Keratinocyte (primary cell): ENCODE data around the gene TMEM25. TPM values are rescaled to one million over a fixed set of nuclear protein-coding genes. Genes with fewer than 3 reads are reported as not detected.

ENCODE experiments used
- DNase-seq: peaks from one replicate; pipeline ENCODE4 v3.0.0-alpha.2; 2011; ENCODE audit warnings: low read depth, missing footprints, low spot score
- FAIRE-seq: peaks from 2 replicates; lab custom pipeline; 2011; peaks lifted over from hg19 to GRCh38; lab: Jason Lieb, UNC
- H2AFZ ChIP-seq: 2 replicates; pipeline ENCODE4 v1.6.0; 2012; ENCODE audit warnings: low read length, control low read depth, inconsistent platforms; ENCODE audit not compliant: control insufficient read depth
- H3K27ac ChIP-seq: 2 replicates; pipeline ENCODE4 v1.5.1; 2011; ENCODE audit warnings: low read length; ENCODE audit not compliant: control insufficient read depth, insufficient read depth
- H3K27me3 ChIP-seq: 3 replicates; pipeline ENCODE4 v1.6.0; 2011; ENCODE audit warnings: low read length; ENCODE audit not compliant: control insufficient read depth, insufficient read depth; ENCODE audit errors: extremely low read depth
- H3K36me3 ChIP-seq, 2 experiments: 2 replicates in 1 of 2; 3 replicates in 1 of 2; pipeline ENCODE4 v1.5.1; 2011; ENCODE audit warnings: low read length in 2 of 2, mild to moderate bottlenecking in 1 of 2; ENCODE audit not compliant: control insufficient read depth in 2 of 2, insufficient read depth in 2 of 2; ENCODE audit errors: extremely low read depth in 1 of 2
- H3K4me1 ChIP-seq: 3 replicates; pipeline ENCODE4 v1.5.1; 2011; ENCODE audit warnings: low read length; ENCODE audit not compliant: control insufficient read depth, insufficient read depth; ENCODE audit errors: extremely low read depth
- H3K4me2 ChIP-seq: 3 replicates; pipeline ENCODE4 v1.6.0; 2011; ENCODE audit warnings: low read depth, low read length; ENCODE audit not compliant: control insufficient read depth, insufficient read depth; ENCODE audit errors: extremely low read depth
- H3K4me3 ChIP-seq, 3 experiments: fragments of 200-600 bp in 1 of 3; sonication (generic) in 1 of 3; 2 replicates in 2 of 3; 3 replicates in 1 of 3; pipeline ENCODE4 v1.5.1; 2011 to 2016; ENCODE audit warnings: low read length in 3 of 3, mild to moderate bottlenecking in 3 of 3, control low read depth in 2 of 3, inconsistent platforms in 1 of 3, low read depth in 1 of 3, mixed read lengths in 1 of 3, mixed run types in 1 of 3, moderate library complexity in 1 of 3; ENCODE audit not compliant: control insufficient read depth in 2 of 3, insufficient read depth in 2 of 3; ENCODE audit errors: extremely low read depth in 1 of 3
- H3K79me2 ChIP-seq: 2 replicates; pipeline ENCODE4 v1.6.0; 2012; ENCODE audit warnings: low read length; ENCODE audit not compliant: control insufficient read depth, insufficient read depth
- H3K9ac ChIP-seq: 3 replicates; pipeline ENCODE4 v1.6.0; 2011; ENCODE audit warnings: low read length; ENCODE audit not compliant: control insufficient read depth, insufficient read depth; ENCODE audit errors: extremely low read depth
- H3K9me1 ChIP-seq: 3 replicates; pipeline ENCODE4 v1.6.0; 2011; ENCODE audit warnings: low read length; ENCODE audit not compliant: control insufficient read depth, insufficient read depth; ENCODE audit errors: extremely low read depth
- H3K9me3 ChIP-seq: 2 replicates; pipeline ENCODE4 v1.5.1; 2012; ENCODE audit warnings: low read depth, low read length; ENCODE audit not compliant: control insufficient read depth
- H4K20me1 ChIP-seq: 3 replicates; pipeline ENCODE4 v1.6.0; 2011; ENCODE audit warnings: low read length; ENCODE audit not compliant: control insufficient read depth, insufficient read depth; ENCODE audit errors: extremely low read depth
- CTCF ChIP-seq, 3 experiments: IDR thresholded peaks in 1 of 3; conservative IDR thresholded peaks in 1 of 3; optimal IDR thresholded peaks in 1 of 3; 2 replicates in 2 of 3; 3 replicates in 1 of 3; pipeline versions ENCODE3 to v1.5.1; 2011; ENCODE audit warnings: low read length in 3 of 3, mild to moderate bottlenecking in 3 of 3, moderate library complexity in 2 of 3, control low read depth in 1 of 3, inconsistent platforms in 1 of 3; ENCODE audit not compliant: insufficient read depth in 2 of 3; ENCODE audit errors: extremely low read depth in 1 of 3
- EZH2 ChIP-seq: IDR thresholded peaks from one replicate; pipeline ENCODE4 v1.6.1; 2012; ENCODE audit warnings: inconsistent platforms, mild to moderate bottlenecking, low read length, moderate library complexity
- dilution Hi-C: fragments of 300-500 bp; cut with MboI; formaldehyde crosslinking; loops from one replicate; pipeline ENCODE4 v1.7.0; 2020; ENCODE audit warnings: low sequenced_read_pairs; ENCODE audit not compliant: extremely low pct_ligation_motif_present
- polyA plus RNA-seq, 5 experiments: library from polyadenylated mRNA; depleted of rRNA in 3 of 5; stranded (reverse) in 3 of 5; stranded (forward) in 1 of 5; unstranded in 1 of 5; fragments of >200 nt; gene quantifications; 1 replicate in 1 of 5; 2 replicates in 3 of 5; 3 replicates in 1 of 5; pipeline versions ENCODE4 v1.2.1 to v1.2.3, GENCODE V29; 2011 to 2012; ENCODE audit warnings: missing spikeins in 2 of 5, low read depth in 1 of 5, low replicate concordance in 1 of 5

Gene TMEM25
- polyA plus RNA-seq, 1 donor (not counting 4 experiments of a cell fraction or from before 2014, with no cell fraction given): 12.9 TPM

DNA sequence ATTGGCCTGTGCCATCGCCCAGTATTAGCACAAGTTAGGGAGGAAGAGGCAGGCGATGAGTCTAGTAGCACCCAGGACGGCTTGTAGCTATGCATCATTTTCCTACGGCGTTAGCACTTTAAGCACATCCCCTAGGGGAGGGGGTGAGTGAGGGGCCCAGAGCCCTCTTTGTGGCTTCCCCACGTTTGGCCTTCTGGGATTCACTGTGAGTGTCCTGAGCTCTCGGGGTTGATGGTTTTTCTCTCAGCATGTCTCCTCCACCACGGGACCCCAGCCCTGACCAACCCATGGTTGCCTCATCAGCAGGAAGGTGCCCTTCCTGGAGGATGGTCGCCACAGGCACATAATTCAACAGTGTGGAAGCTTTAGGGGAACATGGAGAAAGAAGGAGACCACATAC is 4.3 kb downstream of the TMEM25 start:
- Histone ChIP-seq H3K36me3 (peaks cover 0 to 7% of the 10 kb centered on the region in 2 experiments), H3K4me2 (no peak overlapping the region), H3K4me1 (peaks cover 2% of the 10 kb centered on the region), H3K9ac (no peak overlapping the region), H4K20me1 (no peaks in the 10 kb centered on the region), H3K79me2 (no peaks in the 10 kb centered on the region), H3K27ac (no peak overlapping the region), H3K9me3 (no peaks in the 10 kb centered on the region), H3K4me3 (no peak overlapping the region), H3K27me3 (no peaks in the 10 kb centered on the region), H3K9me1 (no peaks in the 10 kb centered on the region), H2AFZ (no peak overlapping the region)
- FAIRE-seq: no peak
- TF ChIP-seq CTCF (optimal IDR thresholded peaks at IDR 0.05 in 1 of 3, IDR thresholded peaks at IDR 0.05 in 1 of 3, conservative IDR thresholded peaks at IDR 0.05 in 1 of 3; ENCODE audit: extremely low read depth in 1 of 3, insufficient read depth in 2 of 3, low read length in 3 of 3) (no peak), EZH2 (no peak)
- dilution Hi-C loops: no loop called here
- DNase-seq: no peak

DNA sequence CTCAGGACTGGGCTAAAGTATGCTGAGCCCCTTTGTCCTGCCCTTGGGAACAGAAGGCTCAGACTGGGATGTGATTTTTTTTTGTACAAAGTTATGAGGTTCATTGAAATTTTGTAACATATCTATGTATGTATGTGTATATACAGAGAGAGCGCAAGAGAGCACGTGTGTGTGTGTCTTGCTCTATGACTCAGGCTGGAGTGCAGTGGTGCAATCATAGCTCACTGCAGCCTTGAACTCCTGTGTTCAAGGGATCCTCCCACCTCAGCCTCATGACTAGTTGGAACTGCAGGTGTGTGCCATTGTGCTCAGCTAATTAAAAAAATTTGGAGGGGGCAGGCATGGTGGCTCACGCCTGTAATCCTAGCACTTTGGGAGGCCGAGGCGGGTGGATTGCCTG is 5.7 kb downstream of the TMEM25 start:
- FAIRE-seq (no peak), DNase-seq (no peak)
- TF ChIP-seq EZH2 (no peak), CTCF (optimal IDR thresholded peaks at IDR 0.05 in 1 of 3, IDR thresholded peaks at IDR 0.05 in 1 of 3, conservative IDR thresholded peaks at IDR 0.05 in 1 of 3; ENCODE audit: extremely low read depth in 1 of 3, insufficient read depth in 2 of 3, low read length in 3 of 3) (no peak)
- no peaks in the 10 kb centered on the region for H3K9me1 ChIP-seq
- no peaks in the 10 kb centered on the region for H4K20me1 ChIP-seq
- H2AFZ ChIP-seq: no peak overlapping the region
- H3K27ac ChIP-seq: no peak overlapping the region
- no peaks in the 10 kb centered on the region for H3K9me3 ChIP-seq
- no peak overlapping the region for H3K4me3 ChIP-seq
- peaks cover 0 to 7% of the 10 kb centered on the region in 2 experiments for H3K36me3 ChIP-seq
- H3K79me2 ChIP-seq: no peaks in the 10 kb centered on the region
- no peak overlapping the region for H3K9ac ChIP-seq
- no peaks in the 10 kb centered on the region for H3K27me3 ChIP-seq
- H3K4me1 ChIP-seq: peaks cover under 1% of the 10 kb centered on the region
- H3K4me2 ChIP-seq: no peak overlapping the region
- dilution Hi-C loops: no loop called here
